ENCODE data around the gene FAR1.

The FAR1 gene

GRCh38 chr11:13669544-13670488, 1.3 kb downstream of the FAR1 start:
- DNase-seq (ENCODE audit: low spot score) = no peak

- no peak for DNase-seq (ENCODE audit: low spot score)
Observed at GRCh38 chr11:13672576-13673210, 4.2 kb downstream of the FAR1 start.

GRCh38 chr11:13674799-13675509, 6.5 kb downstream of the FAR1 start:
- DNase-seq (ENCODE audit: low spot score) = no peak

- no peak for DNase-seq (ENCODE audit: low spot score)
Observed at GRCh38 chr11:13676576-13676975, 8.1 kb downstream of the FAR1 start.

GRCh38 chr11:13679768-13680167, 11.3 kb downstream of the FAR1 start:
- DNase-seq (ENCODE audit: low spot score) = no peak

- DNase-seq (ENCODE audit: low spot score) = no peak
Observed at GRCh38 chr11:13680501-13681264, 12.2 kb downstream of the FAR1 start.

- no peak for DNase-seq (ENCODE audit: low spot score)
Observed at GRCh38 chr11:13681446-13681845, 13.0 kb downstream of the FAR1 start.

DNA sequence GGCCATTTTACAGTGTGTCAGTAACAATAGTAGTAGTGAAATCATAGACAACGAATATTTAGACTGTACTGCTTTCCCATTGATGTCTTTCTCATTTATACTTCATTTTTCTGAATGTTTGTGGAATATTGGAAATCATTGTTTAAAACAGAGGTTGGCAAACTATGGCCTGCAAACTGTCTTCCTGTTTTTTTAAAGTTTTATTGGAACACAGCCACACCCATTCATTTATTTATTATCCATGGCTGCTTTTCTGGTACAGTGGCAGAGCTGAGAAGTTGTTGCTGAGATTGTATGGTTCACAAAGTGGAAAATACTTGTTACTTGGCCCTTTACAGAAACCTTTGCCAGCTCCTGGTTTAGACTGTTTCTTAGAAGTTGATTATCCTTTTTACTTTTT, 13.7 kb downstream of the FAR1 start:
- no peak for DNase-seq (ENCODE audit: low spot score)

DNA sequence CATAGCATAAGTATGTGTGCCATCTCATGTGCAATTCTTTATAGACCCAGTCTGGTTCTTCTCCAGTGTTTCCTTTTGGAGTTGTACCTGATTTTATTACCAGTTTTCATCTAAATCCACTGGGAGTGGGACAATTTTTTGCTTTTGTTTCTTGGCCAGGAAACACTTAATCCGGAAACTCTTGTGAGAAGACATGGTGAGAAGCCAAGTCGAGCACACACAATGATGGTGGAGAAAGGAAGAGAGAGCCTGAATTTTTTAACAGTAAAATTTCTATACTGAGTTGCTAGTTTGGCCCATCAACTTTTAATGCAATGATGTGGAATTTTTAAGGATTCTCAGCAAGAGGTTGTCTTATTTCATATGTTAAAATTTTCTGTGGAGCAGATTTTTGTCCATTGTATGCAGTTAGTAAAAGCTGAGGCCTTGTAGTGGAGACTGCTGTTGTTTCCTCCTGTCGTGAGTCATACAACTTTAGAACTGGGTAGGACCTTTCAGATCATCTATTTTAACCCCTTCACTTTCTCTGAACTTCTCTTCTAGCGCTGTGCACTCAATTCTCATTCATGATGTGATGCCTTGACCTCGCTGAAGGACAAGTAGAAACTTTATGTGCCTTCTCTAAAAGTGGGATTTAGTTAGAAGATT, 17.1 kb downstream of the FAR1 start:
- no peak for DNase-seq (ENCODE audit: low spot score)

GRCh38 chr11:13686776-13687175, 18.3 kb downstream of the FAR1 start:
- no peak for DNase-seq (ENCODE audit: low spot score)

- DNase-seq (ENCODE audit: low spot score) = no peak
Observed at GRCh38 chr11:13687271-13687670, 18.8 kb downstream of the FAR1 start.

GRCh38 chr11:13691286-13691899, 22.9 kb downstream of the FAR1 start:
- DNase-seq (ENCODE audit: low spot score) = no peak

DNA sequence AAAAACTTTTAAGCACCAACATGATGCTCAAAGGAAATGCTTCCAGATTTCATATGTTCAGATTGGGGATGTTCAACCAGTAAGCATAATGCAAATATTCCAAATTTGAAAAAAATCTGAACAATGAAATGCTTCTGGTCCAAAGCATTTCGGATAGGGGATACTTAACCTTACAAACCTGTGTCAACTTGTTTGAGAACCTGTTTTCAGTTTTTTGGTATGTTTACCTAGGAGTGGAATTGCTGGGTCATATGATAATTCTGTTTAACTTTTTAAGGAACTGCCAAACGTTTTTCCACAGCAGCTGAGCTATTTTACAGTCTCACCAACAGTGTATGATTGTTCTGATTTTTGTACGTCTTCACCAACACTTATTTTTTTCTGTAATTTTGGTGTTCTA, 23.7 kb downstream of the FAR1 start:
- no peak for DNase-seq (ENCODE audit: low spot score)

DNA sequence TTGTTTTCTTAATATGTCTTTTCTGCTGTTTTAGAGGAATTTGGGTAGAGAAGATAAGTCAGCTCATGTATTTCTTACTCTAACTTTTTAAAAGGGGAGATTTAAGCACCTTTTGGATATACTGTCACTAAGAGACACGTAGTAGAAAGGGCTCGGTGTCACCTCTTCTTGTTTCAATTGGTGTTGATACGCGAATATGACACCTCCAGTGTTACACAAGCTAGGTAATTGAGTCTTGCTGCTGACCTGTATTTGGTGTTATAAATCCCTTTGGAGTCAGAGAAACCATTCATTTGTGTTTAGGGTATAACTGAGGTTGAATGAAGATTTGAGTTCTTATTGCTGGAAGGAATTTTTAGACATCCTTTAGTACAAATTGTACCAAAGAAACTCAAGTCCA, 25.6 kb downstream of the FAR1 start:
- no peak for DNase-seq (ENCODE audit: low spot score)

DNA sequence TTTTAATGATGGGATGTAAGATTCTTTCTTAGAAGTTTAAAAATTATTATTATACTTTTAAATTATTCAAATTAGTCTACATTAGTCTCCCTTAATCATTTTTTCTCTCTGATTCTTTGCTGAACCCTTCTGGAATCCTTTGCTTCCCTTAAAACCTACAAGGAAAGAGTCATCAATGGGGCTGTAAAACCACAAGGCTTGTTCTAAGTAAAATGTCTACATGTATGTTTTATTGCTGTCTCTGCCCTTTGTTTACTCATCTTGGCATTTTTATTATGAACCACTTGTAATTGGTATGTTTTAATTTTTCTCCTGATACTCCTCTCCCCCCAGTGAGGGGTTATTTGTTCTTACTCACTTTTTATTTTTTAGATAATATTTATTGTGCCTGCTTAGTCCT, 27.4 kb downstream of the FAR1 start:
- DNase-seq (ENCODE audit: low spot score) = no peak

DNA sequence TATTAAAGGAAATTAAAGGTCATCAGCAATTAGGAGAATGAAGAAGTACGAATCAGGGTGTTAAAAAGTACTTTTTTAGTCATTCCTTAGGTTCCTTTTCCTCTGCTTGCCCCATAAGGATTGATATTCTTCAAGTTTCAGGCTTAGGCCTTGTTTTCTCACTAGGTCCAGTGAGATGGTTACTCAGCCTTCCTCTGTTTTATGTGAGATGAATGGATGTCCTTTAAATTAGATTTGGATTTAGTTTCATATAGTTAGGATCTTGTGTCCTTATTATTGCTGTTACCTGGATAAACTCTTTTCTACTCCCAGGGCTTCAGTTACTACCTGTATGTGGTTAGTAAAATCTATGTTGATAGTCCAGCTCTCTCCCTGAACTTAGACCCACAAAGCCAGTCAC, 29.2 kb downstream of the FAR1 start:
- DNase-seq (ENCODE audit: low spot score) = no peak

GRCh38 chr11:13698132-13698531, 29.7 kb downstream of the FAR1 start:
- no peak for DNase-seq (ENCODE audit: low spot score)

DNA sequence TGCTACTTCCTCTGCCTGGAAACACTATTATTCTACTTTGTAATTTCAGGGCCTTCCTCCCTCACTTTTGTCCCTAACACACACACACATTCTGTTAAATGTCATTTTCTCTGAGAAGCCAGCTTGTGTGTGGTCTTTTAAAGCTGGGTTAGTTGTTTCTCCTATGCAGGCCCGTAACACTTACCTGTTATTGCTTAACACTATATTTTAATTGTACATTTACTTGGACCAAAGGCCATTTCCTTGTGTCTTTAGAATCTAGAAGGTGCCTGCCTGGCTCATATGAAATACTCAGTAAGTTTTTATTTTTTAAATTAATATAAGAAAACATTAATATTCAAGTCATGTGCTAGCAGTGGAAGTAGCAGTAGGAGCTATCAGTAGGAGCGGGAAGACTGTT, 30.6 kb downstream of the FAR1 start:
- no peak for DNase-seq (ENCODE audit: low spot score)

DNA sequence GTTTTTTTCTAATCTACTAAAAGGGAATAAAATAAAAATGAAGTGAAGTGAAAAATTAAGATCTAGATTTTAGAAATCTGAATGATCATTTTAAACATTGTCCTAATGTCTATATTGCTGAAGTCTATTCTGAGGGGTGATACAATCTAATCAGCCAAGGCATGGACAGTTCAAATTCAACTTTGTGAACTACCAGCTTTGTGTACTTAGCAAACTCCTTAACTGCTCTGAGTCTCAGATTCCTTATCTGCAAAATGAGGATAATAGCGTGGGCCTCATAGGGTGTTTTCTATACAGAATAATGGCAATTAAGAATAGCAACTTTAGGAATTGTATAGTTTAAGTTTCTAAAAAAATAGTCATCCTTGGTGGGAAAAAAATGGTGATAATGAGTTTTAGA, 31.4 kb downstream of the FAR1 start:
- DNase-seq (ENCODE audit: low spot score) = no peak

- DNase-seq (ENCODE audit: low spot score) = peak; percentile 5
Observed at GRCh38 chr11:13701506-13701905, 33.0 kb downstream of the FAR1 start.

DNA sequence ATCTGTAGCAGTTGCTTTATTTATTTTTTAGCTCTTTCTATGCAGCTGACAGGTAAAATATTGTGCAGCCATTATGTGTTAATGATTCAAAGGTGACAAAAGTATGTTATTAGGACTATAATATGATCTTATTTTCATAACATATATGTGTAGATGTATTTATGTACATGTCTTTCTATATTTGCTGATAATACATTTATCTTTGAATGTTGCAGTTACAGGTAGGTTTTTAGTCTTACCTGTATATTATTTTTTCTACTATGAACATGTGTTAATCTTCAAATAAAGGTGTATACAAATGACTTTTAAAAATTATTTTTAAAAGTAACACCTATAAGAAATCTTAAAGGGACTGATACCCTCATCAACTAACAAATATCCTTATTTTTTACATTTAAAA, 33.6 kb downstream of the FAR1 start:
- no peak for DNase-seq (ENCODE audit: low spot score)

Data from HuH-7 (cell line).